Measurements from ENCODE around the gene ASB10.

Gene ASB10

GRCh38 chr7:151125846-151126481, 61.1 kb downstream of the ASB10 start:
- no peak overlapping the region for H3K9ac ChIP-seq (ENCODE audit: low read length)
- peak overlapping the region; percentile 75 for H3K4me2 ChIP-seq (ENCODE audit: low read length)
- DNase-seq = peak in 1 of 2 donors; percentile 24
- peak overlapping the region; percentile 25 for H3K18ac ChIP-seq (ENCODE audit: low read length)
- H2AK5ac ChIP-seq (ENCODE audit: low read length) = no peak overlapping the region
- no CpG with 5 or more reads among the region's 58 CpGs for WGBS (ENCODE audit: extremely low coverage, insufficient coverage, insufficient read length)
- H3K4me3 ChIP-seq (ENCODE audit: low read depth, low read length) = peak overlapping the region; percentile 45
- peaks cover 86 to 87% of the 10 kb centered on the region in 2 experiments for H3K36me3 ChIP-seq (ENCODE audit: control insufficient read depth in 1 of 2, insufficient read depth in 2 of 2, low read length in 2 of 2)
- H3K9me3 ChIP-seq (ENCODE audit: insufficient read depth, low read depth, low read length) = peaks cover 2% of the 10 kb centered on the region
- H3K27me3 ChIP-seq (ENCODE audit: insufficient read depth, low read length) = no peaks in the 10 kb centered on the region
- no peak overlapping the region for H4K91ac ChIP-seq (ENCODE audit: low read depth, low read length)
- H2BK120ac ChIP-seq (ENCODE audit: insufficient read depth, low read length, poor library complexity) = no peak overlapping the region
- H2BK12ac ChIP-seq (ENCODE audit: low read length) = no peak overlapping the region
- no peak overlapping the region for H3K23ac ChIP-seq (ENCODE audit: low read length)
- H3K4ac ChIP-seq (ENCODE audit: low read depth, low read length) = no peak overlapping the region
- no peak overlapping the region for H3K27ac ChIP-seq (ENCODE audit: low read depth, low read length)
- H4K12ac ChIP-seq (ENCODE audit: low read depth, low read length) = no peak overlapping the region
- peaks cover 2% of the 10 kb centered on the region for H3K79me1 ChIP-seq (ENCODE audit: low read length)
- H2AFZ ChIP-seq (ENCODE audit: insufficient read depth, low read length, poor library complexity) = no peak overlapping the region
- H3K79me2 ChIP-seq (ENCODE audit: control insufficient read depth, insufficient read depth, low read length, poor library complexity) = no peaks in the 10 kb centered on the region
- H2BK5ac ChIP-seq (ENCODE audit: low read depth, low read length, poor library complexity) = no peak overlapping the region
- H3K14ac ChIP-seq (ENCODE audit: low read length) = no peak overlapping the region
- peaks cover 14 to 18% of the 10 kb centered on the region in 2 experiments for H3K4me1 ChIP-seq (ENCODE audit: control insufficient read depth in 1 of 2, insufficient read depth in 2 of 2, low read length in 2 of 2)
- no peak overlapping the region for H4K8ac ChIP-seq (ENCODE audit: low read depth, low read length)
